Measurements from ENCODE around the gene GLIPR1L1.

Gene GLIPR1L1

DNA sequence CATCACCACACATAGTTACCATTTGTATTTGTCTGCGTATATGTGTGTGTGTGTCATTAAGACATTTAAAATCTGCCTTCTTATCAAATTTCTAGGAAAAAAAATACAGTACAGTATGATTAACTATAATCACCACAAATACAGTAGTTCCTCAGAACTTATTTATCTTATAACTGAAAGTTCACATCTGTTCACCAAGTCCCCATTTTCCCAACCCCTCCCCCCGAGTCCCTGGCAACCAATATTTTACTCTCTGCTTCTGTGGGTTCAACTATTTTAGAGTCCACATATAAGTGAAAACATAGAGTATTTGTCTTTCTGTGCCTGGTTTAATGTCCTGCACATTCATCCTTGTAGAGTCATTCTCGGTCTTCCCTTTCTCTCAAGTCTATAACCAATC is 16.7 kb upstream of the GLIPR1L1 start:
- Histone ChIP-seq H3K4me1 (ENCODE audit: control insufficient read depth, insufficient read depth, low read depth, low read length) (no peaks in the 10 kb centered on the region), H3K9ac (ENCODE audit: low read length) (no peak overlapping the region), H4K8ac (ENCODE audit: low read length) (no peak overlapping the region), H2BK15ac (ENCODE audit: low read depth, poor library complexity, severe bottlenecking) (no peak overlapping the region), H3K27me3 (ENCODE audit: control insufficient read depth in 1 of 2, insufficient read depth in 1 of 2, low read length in 2 of 2) (no peaks in the 10 kb centered on the region), H3K23ac (ENCODE audit: low read length in 2 of 2) (no peak overlapping the region), H3K9me3 (ENCODE audit: control insufficient read depth, low read length) (no peaks in the 10 kb centered on the region), H3K36me3 (ENCODE audit: control insufficient read depth in 1 of 2, insufficient read depth in 2 of 2, low read depth in 1 of 2, low read length in 2 of 2) (no peaks in the 10 kb centered on the region), H4K91ac (ENCODE audit: low read length) (no peak overlapping the region), H3K18ac (ENCODE audit: low read depth in 1 of 2, low read length in 2 of 2) (no peak overlapping the region), H2BK12ac (ENCODE audit: low read length in 2 of 2) (no peak overlapping the region), H2BK120ac (ENCODE audit: low read depth, low read length) (no peak overlapping the region), H2BK5ac (ENCODE audit: low read depth, low read length, poor library complexity, severe bottlenecking) (no peak overlapping the region), H2AK5ac (ENCODE audit: low read length, severe bottlenecking) (no peak overlapping the region), H3K4me3 (ENCODE audit: insufficient read depth in 1 of 2, low read depth in 1 of 2, low read length in 2 of 2) (no peak overlapping the region), H3K4ac (ENCODE audit: low read depth in 1 of 2, low read length in 2 of 2) (no peak overlapping the region), H3K4me2 (ENCODE audit: low read length, poor library complexity, severe bottlenecking) (no peak overlapping the region), H3K27ac (ENCODE audit: low read length, poor library complexity, severe bottlenecking) (no peak overlapping the region), H2AFZ (ENCODE audit: low read depth, low read length) (no peak overlapping the region), H3K79me1 (replicated peaks; ENCODE audit: low read length, poor library complexity, severe bottlenecking) (no peaks in the 10 kb centered on the region), H3K14ac (ENCODE audit: low read length in 2 of 2) (no peak overlapping the region)
- no peak for DNase-seq
- WGBS = 97% methylated on average over 2 of the region's 3 CpGs

DNA sequence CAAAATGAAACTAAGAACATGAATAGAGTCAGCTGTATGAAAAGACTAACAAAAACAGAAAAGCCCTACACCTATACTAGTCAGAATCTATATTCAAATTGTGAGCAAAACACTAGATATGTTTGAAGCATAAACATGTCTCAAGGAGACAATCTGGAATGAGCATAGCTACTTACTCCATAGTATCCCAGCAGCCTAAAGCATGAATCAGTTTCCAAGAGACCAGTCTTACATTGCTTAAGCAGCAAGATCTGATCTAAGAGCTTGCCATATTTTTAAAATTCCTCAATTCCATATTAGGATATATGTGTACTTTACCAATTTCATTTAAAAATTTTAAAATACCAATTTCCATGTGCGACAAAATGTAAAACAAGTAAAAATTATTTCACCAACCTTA is 12.0 kb upstream of the GLIPR1L1 start:
- DNase-seq = peak; percentile 69
- Histone ChIP-seq H3K9me3 (ENCODE audit: control insufficient read depth, low read length) (no peaks in the 10 kb centered on the region), H2BK15ac (ENCODE audit: low read depth, poor library complexity, severe bottlenecking) (no peak overlapping the region), H3K23ac (ENCODE audit: low read length in 2 of 2) (no peak overlapping the region), H3K18ac (ENCODE audit: low read depth in 1 of 2, low read length in 2 of 2) (no peak overlapping the region), H4K91ac (ENCODE audit: low read length) (no peak overlapping the region), H3K4me1 (ENCODE audit: control insufficient read depth, insufficient read depth, low read depth, low read length) (no peaks in the 10 kb centered on the region), H2BK5ac (ENCODE audit: low read depth, low read length, poor library complexity, severe bottlenecking) (no peak overlapping the region), H4K8ac (ENCODE audit: low read length) (no peak overlapping the region), H3K79me1 (replicated peaks; ENCODE audit: low read length, poor library complexity, severe bottlenecking) (no peaks in the 10 kb centered on the region), H3K4me2 (ENCODE audit: low read length, poor library complexity, severe bottlenecking) (no peak overlapping the region), H3K27ac (ENCODE audit: low read length, poor library complexity, severe bottlenecking) (no peak overlapping the region), H3K36me3 (ENCODE audit: control insufficient read depth in 1 of 2, insufficient read depth in 2 of 2, low read depth in 1 of 2, low read length in 2 of 2) (no peaks in the 10 kb centered on the region), H3K14ac (ENCODE audit: low read length in 2 of 2) (no peak overlapping the region), H3K4me3 (ENCODE audit: insufficient read depth in 1 of 2, low read depth in 1 of 2, low read length in 2 of 2) (no peak overlapping the region), H2BK12ac (ENCODE audit: low read length in 2 of 2) (no peak overlapping the region), H2AK5ac (ENCODE audit: low read length, severe bottlenecking) (no peak overlapping the region), H3K27me3 (ENCODE audit: control insufficient read depth in 1 of 2, insufficient read depth in 1 of 2, low read length in 2 of 2) (no peaks in the 10 kb centered on the region), H2BK120ac (ENCODE audit: low read depth, low read length) (no peak overlapping the region), H3K4ac (ENCODE audit: low read depth in 1 of 2, low read length in 2 of 2) (no peak overlapping the region), H2AFZ (ENCODE audit: low read depth, low read length) (no peak overlapping the region), H3K9ac (ENCODE audit: low read length) (peak overlapping the region; percentile 1)
- no CpG with 5 or more reads among the region's 1 CpG for WGBS

GRCh38 chr12:75323663-75324062 is 10.8 kb upstream of the GLIPR1L1 start:
- no peak overlapping the region for H2BK5ac ChIP-seq (ENCODE audit: low read depth, low read length, poor library complexity, severe bottlenecking)
- H3K79me1 ChIP-seq (replicated peaks; ENCODE audit: low read length, poor library complexity, severe bottlenecking) = no peaks in the 10 kb centered on the region
- H3K27me3 ChIP-seq (ENCODE audit: control insufficient read depth in 1 of 2, insufficient read depth in 1 of 2, low read length in 2 of 2) = no peaks in the 10 kb centered on the region
- H2AK5ac ChIP-seq (ENCODE audit: low read length, severe bottlenecking) = no peak overlapping the region
- no peak overlapping the region for H3K4ac ChIP-seq (ENCODE audit: low read depth in 1 of 2, low read length in 2 of 2)
- no peak overlapping the region for H4K91ac ChIP-seq (ENCODE audit: low read length)
- no peaks in the 10 kb centered on the region for H3K36me3 ChIP-seq (ENCODE audit: control insufficient read depth in 1 of 2, insufficient read depth in 2 of 2, low read depth in 1 of 2, low read length in 2 of 2)
- no peak overlapping the region for H2BK120ac ChIP-seq (ENCODE audit: low read depth, low read length)
- H2AFZ ChIP-seq (ENCODE audit: low read depth, low read length) = no peak overlapping the region
- no peak overlapping the region for H3K18ac ChIP-seq (ENCODE audit: low read depth in 1 of 2, low read length in 2 of 2)
- no peaks in the 10 kb centered on the region for H3K9me3 ChIP-seq (ENCODE audit: control insufficient read depth, low read length)
- no peak overlapping the region for H2BK12ac ChIP-seq (ENCODE audit: low read length in 2 of 2)
- H3K23ac ChIP-seq (ENCODE audit: low read length in 2 of 2) = no peak overlapping the region
- peak; percentile 78 for DNase-seq
- no peak overlapping the region for H3K4me2 ChIP-seq (ENCODE audit: low read length, poor library complexity, severe bottlenecking)
- H3K4me1 ChIP-seq (ENCODE audit: control insufficient read depth, insufficient read depth, low read depth, low read length) = no peaks in the 10 kb centered on the region
- H3K4me3 ChIP-seq (ENCODE audit: insufficient read depth in 1 of 2, low read depth in 1 of 2, low read length in 2 of 2) = no peak overlapping the region
- no peak overlapping the region for H3K14ac ChIP-seq (ENCODE audit: low read length in 2 of 2)
- H3K27ac ChIP-seq (ENCODE audit: low read length, poor library complexity, severe bottlenecking) = no peak overlapping the region
- 100% methylated on average over 2 of the region's 3 CpGs for WGBS
- H2BK15ac ChIP-seq (ENCODE audit: low read depth, poor library complexity, severe bottlenecking) = no peak overlapping the region
- no peak overlapping the region for H3K9ac ChIP-seq (ENCODE audit: low read length)
- H4K8ac ChIP-seq (ENCODE audit: low read length) = no peak overlapping the region

GRCh38 chr12:75327642-75328041 is 6.8 kb upstream of the GLIPR1L1 start:
- Histone ChIP-seq H3K18ac (ENCODE audit: low read depth in 1 of 2, low read length in 2 of 2) (no peak overlapping the region), H3K4me3 (ENCODE audit: insufficient read depth in 1 of 2, low read depth in 1 of 2, low read length in 2 of 2) (no peak overlapping the region), H3K36me3 (ENCODE audit: control insufficient read depth in 1 of 2, insufficient read depth in 2 of 2, low read depth in 1 of 2, low read length in 2 of 2) (no peaks in the 10 kb centered on the region), H3K27me3 (ENCODE audit: control insufficient read depth in 1 of 2, insufficient read depth in 1 of 2, low read length in 2 of 2) (no peaks in the 10 kb centered on the region), H2BK120ac (ENCODE audit: low read depth, low read length) (no peak overlapping the region), H3K4me2 (ENCODE audit: low read length, poor library complexity, severe bottlenecking) (no peak overlapping the region), H3K79me1 (replicated peaks; ENCODE audit: low read length, poor library complexity, severe bottlenecking) (no peaks in the 10 kb centered on the region), H3K14ac (ENCODE audit: low read length in 2 of 2) (no peak overlapping the region), H2BK5ac (ENCODE audit: low read depth, low read length, poor library complexity, severe bottlenecking) (no peak overlapping the region), H2BK15ac (ENCODE audit: low read depth, poor library complexity, severe bottlenecking) (no peak overlapping the region), H3K4me1 (ENCODE audit: control insufficient read depth, insufficient read depth, low read depth, low read length) (peaks cover 2% of the 10 kb centered on the region), H3K23ac (ENCODE audit: low read length in 2 of 2) (no peak overlapping the region), H2AFZ (ENCODE audit: low read depth, low read length) (no peak overlapping the region), H2AK5ac (ENCODE audit: low read length, severe bottlenecking) (no peak overlapping the region), H3K4ac (ENCODE audit: low read depth in 1 of 2, low read length in 2 of 2) (no peak overlapping the region), H3K9me3 (ENCODE audit: control insufficient read depth, low read length) (no peaks in the 10 kb centered on the region), H4K91ac (ENCODE audit: low read length) (no peak overlapping the region), H2BK12ac (ENCODE audit: low read length in 2 of 2) (no peak overlapping the region), H4K8ac (ENCODE audit: low read length) (no peak overlapping the region), H3K27ac (ENCODE audit: low read length, poor library complexity, severe bottlenecking) (no peak overlapping the region), H3K9ac (ENCODE audit: low read length) (no peak overlapping the region)
- no peak for DNase-seq
- no CpG with 5 or more reads among the region's 1 CpG for WGBS
